ENCODE data around the gene FBLL1.
"Not testable (repeated sequence)": the region's sequence is repeated elsewhere in the genome, so short reads cannot be mapped to it uniquely, and the experiment has no call there.

The FBLL1 gene

DNA sequence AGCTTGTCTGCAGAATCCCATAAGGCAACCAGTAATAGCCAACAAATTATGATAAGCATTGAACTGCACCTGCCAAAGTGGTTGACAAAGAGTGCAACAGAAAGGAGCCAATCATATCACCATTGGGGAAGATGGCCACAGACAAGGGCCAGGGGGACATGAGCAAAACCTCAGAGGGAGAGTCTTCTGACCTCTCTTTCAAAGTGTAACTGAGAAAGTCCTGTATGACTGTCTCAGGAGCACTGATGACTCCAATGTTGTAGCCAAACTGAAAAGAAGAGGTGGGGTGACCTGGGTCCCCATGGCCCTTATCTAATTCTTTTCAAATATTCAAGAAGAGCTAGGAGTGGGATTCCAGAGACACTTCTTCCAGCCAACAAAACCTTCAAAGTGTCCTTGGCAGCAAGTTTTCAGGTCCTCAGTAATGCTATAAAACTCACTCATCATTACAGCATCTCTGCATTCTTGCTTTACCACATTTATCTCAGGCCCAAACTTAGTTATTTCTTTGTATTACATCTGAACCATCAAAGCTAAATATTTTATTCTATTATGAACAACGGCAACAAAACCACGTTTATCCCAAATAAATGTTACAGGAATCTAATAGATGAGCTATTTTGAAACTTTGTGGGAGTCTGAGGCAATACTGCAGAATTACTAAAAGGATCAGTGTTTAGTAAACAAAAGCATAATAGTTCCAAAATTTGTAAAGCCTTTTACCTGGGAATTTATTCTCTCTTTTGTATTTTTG is 24.4 kb downstream of the FBLL1 start:
- DNase-seq, result no peak

DNA sequence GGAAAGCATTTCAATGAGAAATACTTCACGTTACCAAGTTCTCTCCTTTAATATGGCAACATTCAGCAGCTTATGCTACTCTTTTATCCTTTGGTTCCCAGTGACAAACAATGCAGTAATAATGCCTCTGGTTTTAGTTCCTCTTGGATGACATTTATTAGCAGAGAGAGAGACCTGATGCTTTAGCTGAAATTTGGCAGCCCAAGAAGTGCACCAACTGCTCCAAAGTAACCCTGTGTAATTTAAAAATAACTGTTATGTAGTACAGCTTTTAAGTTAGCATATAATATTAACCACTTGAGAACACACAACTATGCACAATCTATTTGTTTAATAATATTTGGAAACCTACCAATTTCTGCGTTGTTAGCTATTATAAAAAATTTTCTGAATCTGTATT is 28.3 kb downstream of the FBLL1 start:
- no peak for DNase-seq

DNA sequence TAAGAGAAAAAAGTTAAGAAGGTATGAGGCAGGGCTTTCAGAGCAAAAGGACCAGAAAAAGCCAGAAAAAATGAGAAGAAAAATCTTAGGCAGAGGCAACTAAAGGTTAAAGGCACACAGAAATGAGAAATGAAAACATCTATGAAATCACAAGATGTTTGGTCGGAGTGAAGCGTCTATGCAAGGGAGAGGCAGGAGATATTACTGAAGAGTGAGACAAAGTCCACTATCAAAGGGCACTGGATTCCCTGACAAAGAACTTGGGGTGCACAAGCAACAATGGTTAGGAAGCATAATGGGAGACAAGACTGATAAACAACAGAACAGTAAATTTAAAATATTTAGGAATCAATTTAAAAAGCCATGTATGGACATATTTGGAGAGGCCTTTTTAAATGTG is 33.2 kb downstream of the FBLL1 start:
- no peak for DNase-seq

DNA sequence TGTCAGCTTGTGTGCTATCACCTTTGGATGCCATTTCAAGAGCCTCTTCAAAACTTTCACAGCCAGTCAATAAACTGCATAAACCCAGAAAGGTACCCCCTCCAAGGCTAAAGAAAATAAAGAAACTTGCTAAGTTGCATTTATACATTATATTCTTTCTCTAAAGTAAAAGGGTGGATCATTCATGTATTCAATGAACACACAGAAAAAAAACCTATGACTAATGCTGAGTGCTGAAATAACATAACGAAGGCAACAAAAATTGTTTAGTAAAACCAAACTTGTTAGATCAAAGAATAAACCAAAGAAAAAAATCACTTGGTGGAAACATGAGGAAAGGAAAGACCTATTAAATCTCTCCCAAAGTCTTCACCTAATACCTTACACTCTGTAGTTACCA is 34.9 kb downstream of the FBLL1 start:
- DNase-seq, result no peak

DNA sequence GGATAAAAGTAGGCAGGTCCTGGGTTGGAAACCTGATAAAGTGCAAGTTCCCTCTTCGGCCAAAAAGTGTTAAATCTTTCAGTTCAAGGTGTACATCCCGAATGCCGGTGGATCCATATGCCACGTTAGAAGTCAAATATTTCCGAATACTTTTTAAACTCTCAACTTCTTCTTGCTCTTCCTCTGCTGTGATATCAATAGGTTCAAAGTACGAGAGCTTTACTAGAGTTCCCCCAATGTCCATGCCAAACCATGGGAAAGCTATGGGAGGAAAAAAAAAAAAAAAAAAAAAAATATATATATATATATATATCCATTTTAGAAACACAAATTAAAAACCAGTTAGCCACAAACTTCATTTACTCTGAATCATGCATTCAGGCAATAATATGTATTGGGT is 39.6 kb downstream of the FBLL1 start:
- no peak for DNase-seq

DNA sequence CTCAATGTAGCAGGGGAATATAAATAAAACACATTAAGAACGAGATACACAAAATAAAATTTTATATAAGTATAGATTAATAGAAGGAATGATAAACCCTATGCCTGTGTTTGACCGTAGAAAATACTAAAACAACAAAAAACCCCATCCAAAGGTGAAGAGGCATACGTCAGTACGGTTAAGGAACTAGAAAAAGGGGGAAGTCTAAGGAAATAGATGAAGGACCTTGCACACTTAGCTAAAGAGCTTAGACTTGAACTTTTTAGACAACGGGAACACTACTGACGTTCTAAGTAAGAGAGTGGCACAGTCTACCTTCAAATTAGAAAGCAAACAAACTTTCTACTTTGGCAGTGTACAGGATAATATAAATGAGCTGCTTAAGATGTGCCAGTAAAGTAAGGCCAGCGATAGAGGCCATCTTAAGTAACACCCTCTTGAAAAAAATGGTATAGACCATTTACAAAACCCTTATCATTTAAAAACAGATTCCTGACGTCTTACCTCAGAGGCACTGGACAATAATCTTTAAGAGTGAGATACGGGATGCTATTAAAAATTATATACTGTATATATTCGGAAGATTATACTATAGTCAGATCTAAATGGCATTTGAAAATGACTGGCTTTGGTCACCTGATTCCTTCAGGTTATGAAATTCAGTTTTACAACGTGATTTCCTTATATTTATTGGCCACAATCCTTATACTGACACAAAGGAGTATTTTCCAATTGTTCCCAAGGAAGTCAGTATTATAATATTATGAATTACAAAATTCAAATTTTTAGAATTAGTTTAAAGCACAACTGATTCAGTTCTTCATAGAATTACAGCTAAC is 41.6 kb downstream of the FBLL1 start:
- no peak for DNase-seq

DNA sequence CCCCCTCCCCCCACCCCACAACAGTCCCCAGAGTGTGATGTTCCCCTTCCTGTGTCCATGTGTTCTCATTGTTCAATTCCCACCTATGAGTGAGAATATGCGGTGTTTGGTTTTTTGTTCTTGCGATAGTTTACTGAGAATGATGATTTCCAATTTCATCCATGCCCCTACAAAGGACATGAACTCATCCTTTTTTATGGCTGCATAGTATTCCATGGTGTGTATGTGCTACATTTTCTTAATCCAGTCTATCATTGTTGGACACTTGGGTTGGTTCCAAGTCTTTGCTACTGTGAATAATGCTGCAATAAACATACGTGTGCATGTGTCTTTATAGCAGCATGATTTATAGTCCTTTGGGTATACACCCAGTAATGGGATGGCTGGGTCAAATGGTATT is 44.6 kb downstream of the FBLL1 start:
- not testable (repeated sequence) for DNase-seq

DNA sequence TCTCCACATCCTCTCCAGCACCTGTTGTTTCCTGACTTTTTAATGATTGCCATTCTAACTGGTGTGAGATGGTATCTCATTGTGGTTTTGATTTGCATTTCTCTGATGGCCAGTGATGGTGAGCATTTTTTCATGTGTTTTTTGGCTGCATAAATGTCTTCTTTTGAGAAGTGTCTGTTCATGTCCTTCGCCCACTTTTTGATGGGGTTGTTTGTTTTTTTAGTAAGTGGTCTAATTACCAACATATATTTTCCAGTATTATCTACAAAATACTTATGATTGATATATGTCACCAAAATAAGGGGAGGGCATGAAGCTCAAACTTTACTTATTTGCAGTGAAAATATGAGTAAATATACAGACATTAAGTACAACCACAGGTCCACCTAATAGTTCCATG is 45.1 kb downstream of the FBLL1 start:
- not testable (repeated sequence) for DNase-seq

DNA sequence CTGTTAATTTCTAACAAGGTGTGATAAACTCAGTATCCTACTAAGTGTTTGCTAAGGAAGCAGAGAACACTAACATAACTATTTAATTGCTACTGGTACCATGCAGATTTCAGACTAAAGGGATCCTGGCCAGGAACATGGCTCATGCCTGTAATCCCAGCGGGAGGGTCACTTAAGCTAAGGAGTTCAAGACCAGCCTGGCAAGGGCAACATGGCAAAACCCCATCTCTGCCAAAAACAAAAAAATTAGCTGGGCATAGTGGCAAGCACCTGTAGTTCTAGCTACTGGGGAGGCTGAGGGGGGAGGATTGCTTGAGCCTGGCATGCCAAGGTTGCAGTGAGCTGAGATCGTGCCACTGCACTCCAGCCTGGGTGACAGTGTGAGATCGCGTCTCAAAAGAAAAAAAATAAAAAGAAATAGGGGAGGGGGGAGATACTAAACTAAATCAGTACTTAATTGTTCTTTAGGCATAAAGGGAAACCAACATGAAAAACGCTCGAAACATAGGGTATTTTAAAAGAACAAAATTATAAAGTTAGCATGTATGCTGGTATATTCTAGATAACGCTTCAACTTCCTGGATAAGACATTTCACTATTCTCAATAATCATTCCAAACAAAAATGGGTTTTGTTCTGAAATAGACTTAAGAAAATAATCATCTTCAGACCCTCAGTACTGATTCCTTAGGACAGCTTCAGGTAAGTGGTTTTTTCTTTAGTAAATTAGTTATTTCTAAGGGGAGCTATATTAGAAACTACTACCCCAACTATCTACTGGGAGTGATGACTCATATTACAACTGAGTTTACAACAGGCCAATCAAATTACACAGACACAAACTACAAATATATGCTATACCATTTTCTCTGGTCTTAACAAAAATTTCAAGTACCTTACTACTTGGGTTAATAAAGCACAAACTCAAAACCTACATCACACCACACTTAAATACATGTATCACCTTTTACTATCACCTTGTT is 46.6 kb downstream of the FBLL1 start:
- no peak for DNase-seq

DNA sequence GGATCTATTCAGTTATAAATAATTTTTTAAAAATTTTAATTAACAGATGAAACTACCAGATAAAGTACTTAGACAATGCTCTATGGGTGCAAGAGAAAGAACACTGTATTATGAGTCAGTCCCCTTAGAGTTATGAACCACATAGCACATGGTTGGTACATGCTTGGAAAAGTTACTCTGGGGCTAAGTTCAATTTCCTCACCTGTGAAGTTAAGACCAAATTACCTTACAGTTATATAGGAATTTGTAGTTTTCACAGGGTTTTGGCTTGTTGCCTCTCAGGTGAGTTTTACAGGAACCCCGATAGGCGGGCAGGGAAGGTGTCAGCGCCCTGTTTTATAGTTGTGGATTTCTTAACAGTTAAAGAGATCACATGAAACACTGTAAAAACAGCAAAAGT is 48.9 kb downstream of the FBLL1 start:
- no peak for DNase-seq

DNA sequence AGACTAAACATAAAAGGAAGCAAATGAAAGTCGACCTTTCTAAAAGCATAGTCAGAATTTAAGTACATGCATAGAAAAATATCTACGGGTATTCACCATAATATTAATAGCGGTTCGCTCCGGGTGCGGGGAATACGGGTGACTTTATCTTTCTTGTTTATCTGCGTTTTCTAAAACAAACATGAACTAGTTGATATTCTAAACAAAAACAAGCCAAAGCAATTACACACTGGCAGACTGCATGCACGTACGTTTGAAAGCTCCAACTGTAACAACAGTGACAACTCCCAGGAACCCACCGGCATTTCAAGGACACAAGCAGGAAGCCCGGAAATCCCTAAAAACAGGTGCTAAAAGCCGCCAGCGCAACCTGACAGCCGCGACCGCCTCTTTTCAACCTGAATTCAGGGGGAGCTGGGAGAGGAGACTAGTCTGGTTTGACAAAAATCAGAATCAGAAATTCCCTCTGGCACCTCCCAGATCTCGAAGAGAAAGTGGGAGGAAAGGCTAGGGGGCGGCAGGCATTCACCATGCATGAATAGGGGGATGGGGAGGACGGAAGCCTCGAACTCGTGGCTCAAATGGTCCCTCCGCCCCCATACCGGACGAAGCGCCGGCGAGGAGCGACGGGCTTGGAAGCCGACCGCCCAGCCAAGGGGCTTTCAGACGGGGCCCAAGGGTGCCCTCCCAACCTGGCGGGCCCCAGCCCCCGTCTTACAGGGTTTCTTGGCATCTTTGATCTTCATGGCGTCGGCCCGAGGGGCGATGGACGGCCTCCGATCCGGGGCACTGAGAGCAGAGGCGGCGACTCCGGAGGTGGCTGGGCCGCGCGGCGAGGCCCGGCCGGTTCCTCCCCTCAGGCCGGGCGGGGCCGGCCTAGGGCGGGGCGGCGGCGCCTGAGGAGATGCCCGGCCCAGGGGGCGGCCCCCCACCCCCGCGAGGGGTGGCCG is 49.7 kb downstream of the FBLL1 start, which contains the start of gene PANK3:
Gene PANK3, minus strand, starts transcription at position 831 of the 950 bp plus-strand sequence. Its CDS starts 85 bp downstream, at position 746.
- peak; percentile 72 for DNase-seq

DNA sequence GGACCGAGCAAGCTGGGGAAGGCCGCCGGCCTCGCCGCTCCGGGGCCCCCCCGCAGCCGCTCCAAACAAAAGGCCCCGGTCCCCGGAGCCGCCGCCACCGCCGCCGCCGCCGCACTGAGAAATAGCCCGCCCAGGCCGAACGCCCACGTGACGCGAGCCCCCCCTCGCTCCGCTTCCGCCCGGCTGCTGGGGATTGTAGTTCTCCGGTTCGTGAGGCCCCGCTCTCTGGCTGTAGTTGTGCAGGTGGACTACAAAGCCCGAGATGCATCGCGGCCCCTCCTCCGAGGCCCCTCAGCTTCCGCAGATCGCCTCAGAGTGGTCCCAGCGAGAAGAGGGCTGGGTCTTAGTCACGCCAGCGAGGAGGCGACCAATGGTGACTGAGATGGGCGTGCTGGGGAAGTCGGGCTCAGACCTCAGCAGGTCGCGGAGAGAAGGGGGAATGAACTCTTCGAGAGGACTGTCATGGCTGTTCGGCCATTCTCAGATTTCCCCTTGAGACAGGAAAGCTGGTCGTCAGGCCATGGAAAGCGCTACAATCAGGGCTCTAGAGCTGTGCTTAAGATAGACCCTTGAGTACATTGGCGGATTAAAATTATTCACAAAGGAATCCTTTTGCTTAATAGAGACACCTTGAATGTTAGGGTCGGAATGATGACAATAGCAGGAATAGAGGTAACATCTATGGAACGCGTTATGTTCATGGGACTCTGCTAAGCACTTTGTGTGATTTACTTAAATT is 50.6 kb downstream of the FBLL1 start:
- peak; percentile 99 for DNase-seq

DNA sequence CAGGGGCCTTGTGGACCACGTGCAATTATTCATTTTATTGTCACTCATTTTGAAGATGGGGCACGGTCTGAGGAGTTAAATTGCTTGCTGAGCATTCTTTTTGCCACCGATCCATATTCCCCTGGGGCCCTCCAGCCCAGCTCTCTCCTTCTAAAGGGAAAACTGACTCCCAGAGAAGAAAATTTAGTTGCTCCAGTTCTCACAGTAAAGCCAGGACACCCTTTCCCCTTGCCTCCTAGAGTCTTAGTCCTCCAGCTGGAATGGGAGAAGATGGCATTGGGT is 51.1 kb downstream of the FBLL1 start:
- peak; percentile 68 for DNase-seq

Measured in midbrain (tissue), 1 donor.